H1 (cell line): Measurements from ENCODE around the gene SCGB2A2. TPM values are rescaled to one million over a fixed set of nuclear protein-coding genes. Genes with fewer than 3 reads are reported as not detected.

Source experiments
- CTCF ChIA-PET: fragments of 300-600 bp; sonication (Branson Sonifier 250); formaldehyde crosslinking; loops from one replicate; lab custom pipeline; 2021; ENCODE audit not compliant: partially characterized antibody; lab: Charles Lee
- POLR2A ChIA-PET: fragments of 300-600 bp; sonication (Branson Sonifier 250); formaldehyde crosslinking; loops from one replicate; lab custom pipeline; 2021; ENCODE audit warnings: inconsistent platforms; ENCODE audit not compliant: partially characterized antibody; lab: Charles Lee
- DNase-seq, 2 experiments: peaks; one replicate each; pipeline versions ENCODE4 v3.0.0 to v3.0.0-alpha.2; 2010 to 2022; ENCODE audit warnings: low spot score in 2 of 2, low read depth in 1 of 2, mixed read lengths in 1 of 2
- FAIRE-seq: peaks from 2 replicates; lab custom pipeline; 2011; peaks lifted over from hg19 to GRCh38; lab: Jason Lieb, UNC
- H2AFZ ChIP-seq: 2 replicates; pipeline ENCODE4 v1.8.1; 2012; ENCODE audit warnings: low read length, inconsistent platforms
- H2AK5ac ChIP-seq: 2 replicates; pipeline ENCODE4 v1.6.1; 2013; ENCODE audit warnings: low read depth, low read length
- H2BK120ac ChIP-seq: replicated peaks from 2 replicates; pipeline ENCODE3; 2013; ENCODE audit warnings: low read depth, low read length, inconsistent platforms
- H2BK12ac ChIP-seq: 2 replicates; pipeline ENCODE4 v1.6.1; 2013; ENCODE audit warnings: low read depth, low read length
- H2BK15ac ChIP-seq: 2 replicates; pipeline ENCODE4 v1.6.1; 2013; ENCODE audit warnings: low read length
- H2BK20ac ChIP-seq: 2 replicates; pipeline ENCODE4 v1.6.1; 2013; ENCODE audit warnings: low read length
- H2BK5ac ChIP-seq: 2 replicates; pipeline ENCODE4 v1.6.1; 2013; ENCODE audit warnings: low read depth, low read length
- H3K14ac ChIP-seq: 2 replicates; pipeline ENCODE4 v1.6.1; 2013; ENCODE audit warnings: inconsistent platforms; ENCODE audit not compliant: insufficient read length
- H3K18ac ChIP-seq: 2 replicates; pipeline ENCODE4 v1.6.1; 2013; ENCODE audit warnings: low read length; ENCODE audit errors: extremely low read depth
- H3K23ac ChIP-seq: 2 replicates; pipeline ENCODE4 v1.6.1; 2013; ENCODE audit warnings: inconsistent platforms; ENCODE audit not compliant: insufficient read length
- H3K23me2 ChIP-seq: 2 replicates; pipeline ENCODE4 v1.6.1; 2013; ENCODE audit warnings: low read depth, low read length
- H3K27ac ChIP-seq: 2 replicates; pipeline ENCODE4 v1.6.1; 2011; ENCODE audit warnings: low read depth, low read length, inconsistent platforms
- H3K27me3 ChIP-seq, 4 experiments: replicated peaks in 1 of 4; 1 replicate in 1 of 4; 2 replicates in 3 of 4; pipeline versions ENCODE4 v1.6.1 to v1.8.1; 2011 to 2013; ENCODE audit warnings: low read length in 3 of 4, mild to moderate bottlenecking in 3 of 4, inconsistent platforms in 2 of 4, mixed read lengths in 2 of 4, moderate library complexity in 1 of 4; ENCODE audit not compliant: control insufficient read depth in 3 of 4, insufficient read depth in 3 of 4; ENCODE audit errors: extremely low read depth in 1 of 4
- H3K36me3 ChIP-seq, 4 experiments: 2 replicates each; pipeline versions ENCODE4 v1.6.1 to v1.8.1; 2011 to 2013; ENCODE audit warnings: mild to moderate bottlenecking in 4 of 4, low read length in 3 of 4, moderate library complexity in 2 of 4, control low read depth in 1 of 4, inconsistent platforms in 1 of 4; ENCODE audit not compliant: insufficient read depth in 4 of 4, control insufficient read depth in 2 of 4
- H3K4ac ChIP-seq: replicated peaks from 2 replicates; pipeline ENCODE3; 2013; ENCODE audit warnings: low read length, low read depth, mixed read lengths, inconsistent platforms; ENCODE audit not compliant: insufficient read length
- H3K4me1 ChIP-seq, 4 experiments: replicated peaks in 1 of 4; 1 replicate in 1 of 4; 2 replicates in 3 of 4; pipeline versions ENCODE4 v1.6.1 to v1.8.1; 2011 to 2013; ENCODE audit warnings: low read length in 3 of 4, inconsistent platforms in 2 of 4, mixed read lengths in 1 of 4; ENCODE audit not compliant: insufficient read depth in 4 of 4, control insufficient read depth in 3 of 4
- H3K4me2 ChIP-seq, 2 experiments: 2 replicates each; pipeline versions ENCODE4 v1.6.1 to v1.8.1; 2011 to 2013; ENCODE audit warnings: low read depth in 2 of 2, low read length in 2 of 2, control low read depth in 1 of 2, inconsistent platforms in 1 of 2, mild to moderate bottlenecking in 1 of 2; ENCODE audit not compliant: insufficient read depth in 1 of 2
- H3K4me3 ChIP-seq, 4 experiments: fragments of 200-600, 300-600 bp in 1 of 4; sonication (generic), shearing (Covaris generic), sonication (Bioruptor Twin) in 1 of 4; 2 replicates each; pipeline versions ENCODE4 v1.5.1 to v1.8.1; 2011 to 2016; ENCODE audit warnings: low read length in 4 of 4, low read depth in 3 of 4, control low read depth in 2 of 4, inconsistent platforms in 2 of 4, mild to moderate bottlenecking in 2 of 4, mixed read lengths in 1 of 4, moderate library complexity in 1 of 4; ENCODE audit not compliant: insufficient read depth in 2 of 4; ENCODE audit errors: extremely low read depth in 1 of 4
- H3K56ac ChIP-seq: replicated peaks from 2 replicates; pipeline ENCODE3; 2013; ENCODE audit warnings: low read depth, mild to moderate bottlenecking, mixed read lengths, low read length, inconsistent platforms; ENCODE audit not compliant: insufficient read length
- H3K79me1 ChIP-seq: 2 replicates; pipeline ENCODE4 v1.6.1; 2013; ENCODE audit warnings: low read depth, low read length, control low read depth
- H3K79me2 ChIP-seq, 2 experiments: 2 replicates each; pipeline versions ENCODE4 v1.6.1 to v1.8.1; 2012 to 2013; ENCODE audit warnings: low read length in 2 of 2, mild to moderate bottlenecking in 2 of 2, inconsistent platforms in 1 of 2; ENCODE audit not compliant: insufficient read depth in 2 of 2, control insufficient read depth in 1 of 2
- H3K9ac ChIP-seq, 4 experiments: replicated peaks in 1 of 4; 1 replicate in 1 of 4; 2 replicates in 3 of 4; pipeline versions ENCODE4 v1.6.1 to v1.8.1; 2011 to 2013; ENCODE audit warnings: low read depth in 3 of 4, low read length in 3 of 4, control low read depth in 2 of 4, mild to moderate bottlenecking in 2 of 4, moderate library complexity in 2 of 4, inconsistent platforms in 1 of 4; ENCODE audit errors: extremely low read depth in 1 of 4
- H3K9me3 ChIP-seq, 2 experiments: 2 replicates each; pipeline versions ENCODE4 v1.6.1 to v1.8.1; 2012 to 2013; ENCODE audit warnings: mild to moderate bottlenecking in 2 of 2, moderate library complexity in 2 of 2, control low read depth in 1 of 2, inconsistent platforms in 1 of 2, low read depth in 1 of 2, low read length in 1 of 2, mixed read lengths in 1 of 2; ENCODE audit not compliant: insufficient read depth in 2 of 2
- H4K20me1 ChIP-seq, 2 experiments: replicated peaks in 1 of 2; 2 replicates each; pipeline versions ENCODE3 to v1.8.1; 2011 to 2013; ENCODE audit warnings: inconsistent platforms in 2 of 2, low read length in 2 of 2, mild to moderate bottlenecking in 1 of 2; ENCODE audit not compliant: insufficient read depth in 2 of 2, control insufficient read depth in 1 of 2
- H4K5ac ChIP-seq: 2 replicates; pipeline ENCODE4 v1.6.1; 2013; ENCODE audit warnings: low read length, low read depth, mixed read lengths, inconsistent platforms; ENCODE audit not compliant: insufficient read length
- H4K8ac ChIP-seq: 2 replicates; pipeline ENCODE4 v1.8.0; 2013; ENCODE audit warnings: mild to moderate bottlenecking, moderate library complexity, low read length, inconsistent platforms; ENCODE audit not compliant: insufficient read depth; ENCODE audit errors: extremely low read depth
- H4K91ac ChIP-seq: replicated peaks from 2 replicates; pipeline ENCODE3; 2013; ENCODE audit warnings: low read length, mixed read lengths, inconsistent platforms; ENCODE audit not compliant: insufficient read length
- EP300 ChIP-seq, 2 experiments: IDR thresholded peaks; 1 replicate in 1 of 2; 2 replicates in 1 of 2; pipeline ENCODE4 v1.6.1; 2011 to 2012; ENCODE audit warnings: low read depth in 2 of 2, low read length in 2 of 2, mild to moderate bottlenecking in 2 of 2, borderline replicate concordance in 1 of 2, inconsistent platforms in 1 of 2, moderate library complexity in 1 of 2
- HDAC2 ChIP-seq, 2 experiments: fragments of 300-600 bp in 1 of 2; sonication (generic) in 1 of 2; IDR thresholded peaks; 2 replicates each; pipeline ENCODE4 v1.6.1; 2011 to 2012; ENCODE audit warnings: low read depth in 2 of 2, low read length in 2 of 2, mild to moderate bottlenecking in 2 of 2, moderate library complexity in 2 of 2, borderline replicate concordance in 1 of 2, inconsistent platforms in 1 of 2
- JUN ChIP-seq: IDR thresholded peaks from 2 replicates; pipeline ENCODE4 v1.6.1; 2011; ENCODE audit warnings: low read depth, mild to moderate bottlenecking, improper control_type of control experiment, low read length
- MAFK ChIP-seq: IDR thresholded peaks from 2 replicates; pipeline ENCODE4 v1.6.1; 2012; ENCODE audit warnings: low read depth, mild to moderate bottlenecking, improper control_type of control experiment, low read length
- RFX5 ChIP-seq: IDR thresholded peaks from 2 replicates; pipeline ENCODE4 v1.6.1; 2011; ENCODE audit warnings: low read depth, low read length, improper control_type of control experiment, borderline replicate concordance
- RXRA ChIP-seq: IDR thresholded peaks from 2 replicates; pipeline ENCODE4 v1.6.1; 2011; ENCODE audit warnings: low read depth, mild to moderate bottlenecking, low read length, moderate library complexity; ENCODE audit not compliant: insufficient read depth
- SAP30 ChIP-seq: fragments of 300-600 bp; sonication (generic); IDR thresholded peaks from 2 replicates; pipeline ENCODE4 v1.7.1; 2012; ENCODE audit warnings: low read length, moderate library complexity, mild to moderate bottlenecking, inconsistent platforms; ENCODE audit not compliant: insufficient read depth, insufficient replicate concordance
- ZNF274 ChIP-seq: IDR thresholded peaks from 2 replicates; pipeline ENCODE4 v1.7.0; 2012; ENCODE audit warnings: low read length, borderline replicate concordance; ENCODE audit errors: extremely low read depth
- WGBS, 2 experiments: shearing (Covaris generic) in 1 of 2; methylation state at CpG; one replicate each; pipeline versions ENCODE4 v1.1.6 to v1.1.7; 2013 to 2015; ENCODE audit warnings: low lambda C conversion rate in 2 of 2, mixed read lengths in 2 of 2, inconsistent platforms in 1 of 2, low coverage in 1 of 2, missing lambda C conversion rate in 1 of 2; ENCODE audit not compliant: insufficient replicate concordance in 2 of 2, insufficient coverage in 1 of 2, insufficient read length in 1 of 2; ENCODE audit errors: extremely low coverage in 1 of 2, missing lambda C conversion rate in 1 of 2; 5-methylcytosine and 5-hydroxymethylcytosine counted together
- polyA plus RNA-seq, 7 experiments: library from polyadenylated mRNA; depleted of rRNA in 3 of 7; stranded (reverse) in 5 of 7; unstranded in 2 of 7; fragments of >200 nt in 5 of 7; fragments of 200-250 nt in 2 of 7; gene quantifications; 1 replicate in 5 of 7; 2 replicates in 1 of 7; 4 replicates in 1 of 7; pipeline versions ENCODE4 v1.2.1 to v1.2.3, GENCODE V29; 2011 to 2013; ENCODE audit warnings: missing spikeins in 2 of 7, mixed read lengths in 2 of 7
- total RNA-seq: library from RNA; stranded (reverse); fragmentation: NEBNext Ultra II Directional; extraction: Animal tissue kit (Norgen Biotek cat#: 25700); gene quantifications from 2 replicates; pipeline ENCODE4 v1.2.1, GENCODE V29; 2021
- TF ChIP-seq, protein P1 (sequence below): IDR thresholded peaks from 2 replicates; pipeline ENCODE4 v1.6.1; 2011; ENCODE audit warnings: low read length, improper control_type of control experiment

Gene SCGB2A2
- total and polyA plus RNA-seq, 2 of the 8 experiments (the other 6 are each of a cell fraction or from before 2014, with no cell fraction given): not detected

DNA sequence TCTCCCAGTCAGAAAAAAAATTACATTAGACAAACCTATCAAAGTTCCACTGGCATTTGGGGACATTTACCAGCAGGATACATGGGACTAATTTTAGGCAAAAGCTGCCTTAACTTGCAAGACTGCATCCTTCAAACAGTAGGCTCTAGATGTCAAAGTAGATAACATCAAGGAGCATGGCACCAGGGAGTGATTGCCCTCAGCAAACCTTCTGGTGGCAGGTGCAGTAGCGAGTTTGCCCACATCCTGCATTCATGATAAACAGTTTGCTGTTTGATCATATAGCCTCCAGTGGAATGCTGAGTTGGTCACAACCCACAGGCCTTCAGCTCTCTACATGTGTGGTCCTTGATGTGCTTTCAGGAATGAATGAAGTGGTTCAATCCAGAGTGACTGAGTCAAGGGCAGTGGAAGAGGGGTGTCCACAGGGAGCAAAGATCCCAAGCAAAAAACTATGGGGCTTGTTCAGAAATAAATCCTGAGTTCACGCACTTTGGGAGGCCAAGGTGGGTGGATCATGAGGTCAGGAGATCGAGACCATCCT, 15.9 kb upstream of the SCGB2A2 start:
- Histone ChIP-seq H4K8ac (no peak overlapping the region), H2BK5ac (no peak overlapping the region), H3K14ac (no peak overlapping the region), H3K4me2 (no peak overlapping the region), H3K56ac (no peak overlapping the region), H4K20me1 (no peaks in the 10 kb centered on the region), H3K9me3 (peaks cover 27 to 28% of the 10 kb centered on the region in 2 experiments; a peak in 3 of 4 replicates), H3K4ac (no peak overlapping the region), H3K9ac (no peak overlapping the region), H3K4me3 (no peak overlapping the region), H2AK5ac (no peak overlapping the region), H3K23ac (no peak overlapping the region), H3K79me1 (no peaks in the 10 kb centered on the region), H3K79me2 (no peaks in the 10 kb centered on the region), H4K91ac (no peak overlapping the region), H3K4me1 (no peaks in the 10 kb centered on the region), H3K27me3 (no peaks in the 10 kb centered on the region), H2BK20ac (no peak overlapping the region), H3K36me3 (no peaks in the 10 kb centered on the region; a peak in 1 of 8 replicates), H2BK120ac (no peak overlapping the region), H4K5ac (no peak overlapping the region), H2BK12ac (no peak overlapping the region), H3K18ac (no peak overlapping the region), H3K23me2 (no peaks in the 10 kb centered on the region), H3K27ac (no peak overlapping the region), H2BK15ac (no peak overlapping the region), H2AFZ (no peak overlapping the region)
- ChIA-PET POLR2A (no interaction called here), CTCF (interaction anchor here (1.2 to 2.8 kb wide), 2 partner anchors 8 to 57 kb away, joined by 6 to 10 read pairs; no protein-coding TSS in a partner anchor)
- no peak for FAIRE-seq
- WGBS, 2 experiments: 67% methylated on average over 3 of the region's 3 CpGs; no CpG with 5 or more reads in 1 of the 2 experiments
- no peak for DNase-seq
- no peak for TF ChIP-seq JUN
- TF ChIP-seq, protein P1, sequence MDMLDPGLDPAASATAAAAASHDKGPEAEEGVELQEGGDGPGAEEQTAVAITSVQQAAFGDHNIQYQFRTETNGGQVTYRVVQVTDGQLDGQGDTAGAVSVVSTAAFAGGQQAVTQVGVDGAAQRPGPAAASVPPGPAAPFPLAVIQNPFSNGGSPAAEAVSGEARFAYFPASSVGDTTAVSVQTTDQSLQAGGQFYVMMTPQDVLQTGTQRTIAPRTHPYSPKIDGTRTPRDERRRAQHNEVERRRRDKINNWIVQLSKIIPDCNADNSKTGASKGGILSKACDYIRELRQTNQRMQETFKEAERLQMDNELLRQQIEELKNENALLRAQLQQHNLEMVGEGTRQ: no peak
- no peak for TF ChIP-seq EP300 (IDR thresholded peaks at IDR 0.05; ENCODE audit: borderline replicate concordance in 1 of 2, low read depth in 2 of 2, low read length in 2 of 2)
- no peak for TF ChIP-seq MAFK
- no peak for TF ChIP-seq SAP30
- no peak for TF ChIP-seq RFX5
- TF ChIP-seq ZNF274: no peak
- TF ChIP-seq HDAC2 (IDR thresholded peaks at IDR 0.05; ENCODE audit: borderline replicate concordance in 1 of 2, low read depth in 2 of 2, low read length in 2 of 2): no peak
- TF ChIP-seq RXRA: no peak
